Hematopoietic multipotent progenitor cell (in vitro differentiated cells): Measurements from ENCODE around the gene OR51I1. TPM values are rescaled to one million over a fixed set of nuclear protein-coding genes. Genes with fewer than 3 reads are reported as not detected.

Experiments used
- total RNA-seq: library from RNA; depleted of rRNA; stranded (reverse); fragments of >200 nt; gene quantifications from one replicate; pipeline ENCODE4 v1.2.3, GENCODE V29; 2012

OR51I1 gene
- total RNA-seq, 1 donor, result 1.3 TPM

Other genes starting within 250 kb of the OR51I1 start
- not detected for gene OR51V1, start 240.8 kb downstream of the OR51I1 start, total RNA-seq
- 708 TPM for gene HBB, start 214.4 kb downstream of the OR51I1 start, total RNA-seq
- 77.0 TPM for gene HBD, start 207.0 kb downstream of the OR51I1 start, total RNA-seq
- not detected for gene HBG1, start 191.7 kb downstream of the OR51I1 start, total RNA-seq
- gene HBG2, start 186.7 kb downstream of the OR51I1 start, total RNA-seq, result 0.27 TPM
- gene HBE1, start 171.6 kb downstream of the OR51I1 start, total RNA-seq, result under 0.01 TPM
- 0.54 TPM for gene OR51B4, start 139.6 kb downstream of the OR51I1 start, total RNA-seq
- gene OR51B2, start 117.2 kb downstream of the OR51I1 start, total RNA-seq, result 0.27 TPM
- 0.81 TPM for gene OR51B5, start 98.0 kb downstream of the OR51I1 start, total RNA-seq
- not detected for gene OR51B6, start 90.0 kb downstream of the OR51I1 start, total RNA-seq
- gene OR51M1, start 57.7 kb downstream of the OR51I1 start, total RNA-seq, result not detected
- gene OR51Q1, start 19.4 kb downstream of the OR51I1 start, total RNA-seq, result not detected
- under 0.01 TPM for gene OR51I2, start 7.8 kb upstream of the OR51I1 start, total RNA-seq
- not detected for gene OR52D1, start 47.2 kb upstream of the OR51I1 start, total RNA-seq
- gene UBQLN3, start 68.4 kb upstream of the OR51I1 start, total RNA-seq, result 0.81 TPM
- 0.81 TPM for gene UBQLNL, start 75.2 kb upstream of the OR51I1 start, total RNA-seq
- gene OR52H1, start 107.0 kb upstream of the OR51I1 start, total RNA-seq, result 4.3 TPM
- gene OR52B6, start 139.4 kb upstream of the OR51I1 start, total RNA-seq, result under 0.01 TPM
- gene TRIM6, start 155.1 kb upstream of the OR51I1 start, total RNA-seq, result 2.4 TPM
- 12.7 TPM for gene TRIM34, start 183.5 kb upstream of the OR51I1 start, total RNA-seq
- gene TRIM5, start 243.6 kb upstream of the OR51I1 start, total RNA-seq, result 25.9 TPM
- 74.6 TPM for gene TRIM22, start 248.3 kb upstream of the OR51I1 start, total RNA-seq